ENCODE data around the gene UBE2R2.

The UBE2R2 gene

DNA sequence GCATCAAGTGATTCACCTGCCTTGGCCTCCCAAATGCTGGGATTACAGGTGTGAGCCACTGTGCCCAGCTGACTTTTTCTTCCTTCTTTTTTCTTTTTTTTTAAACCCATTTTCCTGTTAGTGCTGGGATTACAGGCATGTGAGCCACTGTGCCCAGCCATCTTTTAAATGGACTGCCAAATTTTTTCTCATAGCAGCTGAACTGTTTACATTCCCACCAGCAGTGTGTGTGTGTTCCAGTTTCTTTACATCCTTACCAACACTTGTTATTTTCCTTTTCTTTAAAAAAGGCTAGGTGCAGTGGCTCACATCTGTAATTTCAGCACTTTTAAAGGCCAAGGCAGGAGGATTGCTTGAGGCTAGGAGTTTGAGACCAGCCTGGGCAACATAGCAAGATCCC is 76.9 kb downstream of the UBE2R2 start:
- Histone ChIP-seq H3K27me3 (ENCODE audit: control insufficient read depth in 3 of 3, insufficient read depth in 3 of 3, low read depth in 1 of 3, low read length in 3 of 3) (no peaks in the 10 kb centered on the region), H2AK5ac (ENCODE audit: low read depth, low read length) (no peak overlapping the region), H2BK120ac (ENCODE audit: low read depth, low read length) (no peak overlapping the region), H3K14ac (ENCODE audit: low read length) (no peak overlapping the region), H3K4me1 (ENCODE audit: control insufficient read depth in 2 of 2, insufficient read depth in 1 of 2, low read depth in 1 of 2, low read length in 2 of 2) (no peaks in the 10 kb centered on the region), H4K91ac (ENCODE audit: low read depth, low read length, poor library complexity) (no peak overlapping the region), H3K4ac (ENCODE audit: low read length) (no peak overlapping the region), H3K79me1 (ENCODE audit: low read depth, low read length) (no peaks in the 10 kb centered on the region), H3K4me2 (ENCODE audit: insufficient read depth, low read length, poor library complexity, severe bottlenecking) (no peak overlapping the region), H2AFZ (ENCODE audit: low read length) (no peak overlapping the region), H3K9ac (ENCODE audit: low read depth, low read length, poor library complexity) (no peak overlapping the region), H3K9me3 (replicated peaks in 1 of 2; ENCODE audit: control insufficient read depth in 2 of 2, insufficient read depth in 1 of 2, low read depth in 1 of 2, low read length in 2 of 2) (no peaks in the 10 kb centered on the region), H4K8ac (ENCODE audit: low read depth, low read length) (no peak overlapping the region), H2BK5ac (ENCODE audit: low read length) (no peak overlapping the region), H3K23ac (ENCODE audit: low read depth, low read length, poor library complexity) (no peak overlapping the region), H3K18ac (ENCODE audit: low read length) (no peak overlapping the region), H2BK15ac (ENCODE audit: low read length) (no peak overlapping the region), H3K36me3 (replicated peaks in 1 of 2; ENCODE audit: control insufficient read depth in 2 of 2, insufficient read depth in 2 of 2, low read length in 2 of 2) (peaks cover 0 to 59% of the 10 kb centered on the region in 2 donors), H2BK12ac (ENCODE audit: low read length) (no peak overlapping the region), H3K27ac (replicated peaks; ENCODE audit: low read length) (no peak overlapping the region), H3K4me3 (ENCODE audit: low read length in 2 of 2) (no peak overlapping the region)
- DNase-seq (ENCODE audit: low spot score) = no peak

DNA sequence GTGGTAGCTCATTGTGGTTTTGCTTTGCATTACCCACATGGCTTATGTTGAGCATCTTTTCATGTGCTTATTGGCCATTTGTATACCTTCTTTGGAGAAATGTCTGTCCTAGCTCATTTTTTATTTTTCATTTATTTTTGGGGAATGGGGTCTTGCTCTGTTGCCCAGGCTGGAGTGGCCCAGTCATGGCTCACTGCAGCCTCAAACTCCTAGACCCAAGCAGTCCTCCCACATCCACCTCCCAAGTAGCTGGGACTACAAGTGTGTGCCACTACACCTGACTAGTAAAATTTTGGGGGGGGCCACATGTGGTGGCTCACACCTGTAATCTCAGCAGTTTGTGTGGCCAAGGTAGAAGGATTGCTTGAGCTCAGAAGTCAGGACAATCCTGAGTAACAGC is 77.4 kb downstream of the UBE2R2 start:
- Histone ChIP-seq H3K4ac (ENCODE audit: low read length) (no peak overlapping the region), H3K4me2 (ENCODE audit: insufficient read depth, low read length, poor library complexity, severe bottlenecking) (no peak overlapping the region), H3K23ac (ENCODE audit: low read depth, low read length, poor library complexity) (no peak overlapping the region), H3K9me3 (replicated peaks in 1 of 2; ENCODE audit: control insufficient read depth in 2 of 2, insufficient read depth in 1 of 2, low read depth in 1 of 2, low read length in 2 of 2) (no peaks in the 10 kb centered on the region), H4K91ac (ENCODE audit: low read depth, low read length, poor library complexity) (no peak overlapping the region), H2AFZ (ENCODE audit: low read length) (no peak overlapping the region), H3K9ac (ENCODE audit: low read depth, low read length, poor library complexity) (no peak overlapping the region), H3K4me3 (ENCODE audit: low read length in 2 of 2) (no peak overlapping the region), H3K27me3 (ENCODE audit: control insufficient read depth in 3 of 3, insufficient read depth in 3 of 3, low read depth in 1 of 3, low read length in 3 of 3) (no peaks in the 10 kb centered on the region), H3K79me1 (ENCODE audit: low read depth, low read length) (no peaks in the 10 kb centered on the region), H4K8ac (ENCODE audit: low read depth, low read length) (no peak overlapping the region), H2BK5ac (ENCODE audit: low read length) (no peak overlapping the region), H2BK120ac (ENCODE audit: low read depth, low read length) (no peak overlapping the region), H3K18ac (ENCODE audit: low read length) (no peak overlapping the region), H2BK15ac (ENCODE audit: low read length) (no peak overlapping the region), H2BK12ac (ENCODE audit: low read length) (no peak overlapping the region), H3K36me3 (replicated peaks in 1 of 2; ENCODE audit: control insufficient read depth in 2 of 2, insufficient read depth in 2 of 2, low read length in 2 of 2) (peaks cover 0 to 59% of the 10 kb centered on the region in 2 donors), H3K4me1 (ENCODE audit: control insufficient read depth in 2 of 2, insufficient read depth in 1 of 2, low read depth in 1 of 2, low read length in 2 of 2) (no peaks in the 10 kb centered on the region), H3K27ac (replicated peaks; ENCODE audit: low read length) (no peak overlapping the region), H3K14ac (ENCODE audit: low read length) (no peak overlapping the region), H2AK5ac (ENCODE audit: low read depth, low read length) (no peak overlapping the region)
- no peak for DNase-seq (ENCODE audit: low spot score)

GRCh38 chr9:33903157-33903780 is 86.3 kb downstream of the UBE2R2 start:
- WGBS, 2 donors (ENCODE audit: extremely low coverage in 2 of 2, insufficient read length in 2 of 2, insufficient replicate concordance in 1 of 2) = no CpG with 5 or more reads among the region's 4 CpGs

GRCh38 chr9:33905137-33905536 is 88.2 kb downstream of the UBE2R2 start:
- Histone ChIP-seq H3K4me1 (ENCODE audit: control insufficient read depth in 2 of 2, insufficient read depth in 1 of 2, low read depth in 1 of 2, low read length in 2 of 2) (no peaks in the 10 kb centered on the region), H3K18ac (ENCODE audit: low read length) (no peak overlapping the region), H3K4me3 (ENCODE audit: low read length in 2 of 2) (no peak overlapping the region), H3K9me3 (replicated peaks in 1 of 2; ENCODE audit: control insufficient read depth in 2 of 2, insufficient read depth in 1 of 2, low read depth in 1 of 2, low read length in 2 of 2) (no peaks in the 10 kb centered on the region), H3K14ac (ENCODE audit: low read length) (no peak overlapping the region), H2BK120ac (ENCODE audit: low read depth, low read length) (no peak overlapping the region), H3K23ac (ENCODE audit: low read depth, low read length, poor library complexity) (no peak overlapping the region), H3K27me3 (ENCODE audit: control insufficient read depth in 3 of 3, insufficient read depth in 3 of 3, low read depth in 1 of 3, low read length in 3 of 3) (no peaks in the 10 kb centered on the region), H2BK15ac (ENCODE audit: low read length) (no peak overlapping the region), H3K27ac (replicated peaks; ENCODE audit: low read length) (no peak overlapping the region), H3K9ac (ENCODE audit: low read depth, low read length, poor library complexity) (no peak overlapping the region), H3K4ac (ENCODE audit: low read length) (no peak overlapping the region), H2AK5ac (ENCODE audit: low read depth, low read length) (no peak overlapping the region), H3K4me2 (ENCODE audit: insufficient read depth, low read length, poor library complexity, severe bottlenecking) (no peak overlapping the region), H4K91ac (ENCODE audit: low read depth, low read length, poor library complexity) (no peak overlapping the region), H2BK5ac (ENCODE audit: low read length) (no peak overlapping the region), H4K8ac (ENCODE audit: low read depth, low read length) (no peak overlapping the region), H2BK12ac (ENCODE audit: low read length) (no peak overlapping the region), H3K79me1 (ENCODE audit: low read depth, low read length) (peaks cover 6% of the 10 kb centered on the region), H2AFZ (ENCODE audit: low read length) (no peak overlapping the region), H3K36me3 (replicated peaks in 1 of 2; ENCODE audit: control insufficient read depth in 2 of 2, insufficient read depth in 2 of 2, low read length in 2 of 2) (peaks cover 8 to 75% of the 10 kb centered on the region in 2 donors)
- no peak for DNase-seq (ENCODE audit: low spot score)
- no CpG with 5 or more reads among the region's 1 CpG for WGBS, 2 donors (ENCODE audit: extremely low coverage in 2 of 2, insufficient read length in 2 of 2, insufficient replicate concordance in 1 of 2)

More at GRCh38 chr9:33903157-33903780, 86.3 kb downstream of the UBE2R2 start:
- Histone ChIP-seq H3K4ac (ENCODE audit: low read length) (no peak overlapping the region), H4K91ac (ENCODE audit: low read depth, low read length, poor library complexity) (no peak overlapping the region), H3K9me3 (replicated peaks in 1 of 2; ENCODE audit: control insufficient read depth in 2 of 2, insufficient read depth in 1 of 2, low read depth in 1 of 2, low read length in 2 of 2) (no peaks in the 10 kb centered on the region), H2AFZ (ENCODE audit: low read length) (no peak overlapping the region), H3K27me3 (ENCODE audit: control insufficient read depth in 3 of 3, insufficient read depth in 3 of 3, low read depth in 1 of 3, low read length in 3 of 3) (no peaks in the 10 kb centered on the region), H2AK5ac (ENCODE audit: low read depth, low read length) (no peak overlapping the region), H3K9ac (ENCODE audit: low read depth, low read length, poor library complexity) (no peak overlapping the region), H4K8ac (ENCODE audit: low read depth, low read length) (no peak overlapping the region), H2BK12ac (ENCODE audit: low read length) (no peak overlapping the region), H3K4me1 (ENCODE audit: control insufficient read depth in 2 of 2, insufficient read depth in 1 of 2, low read depth in 1 of 2, low read length in 2 of 2) (no peaks in the 10 kb centered on the region), H3K18ac (ENCODE audit: low read length) (no peak overlapping the region), H3K4me2 (ENCODE audit: insufficient read depth, low read length, poor library complexity, severe bottlenecking) (no peak overlapping the region), H3K27ac (replicated peaks; ENCODE audit: low read length) (no peak overlapping the region), H3K36me3 (replicated peaks in 1 of 2; ENCODE audit: control insufficient read depth in 2 of 2, insufficient read depth in 2 of 2, low read length in 2 of 2) (peaks cover 8 to 79% of the 10 kb centered on the region in 2 donors), H2BK120ac (ENCODE audit: low read depth, low read length) (no peak overlapping the region), H3K79me1 (ENCODE audit: low read depth, low read length) (peaks cover 6% of the 10 kb centered on the region), H3K4me3 (ENCODE audit: low read length in 2 of 2) (no peak overlapping the region), H2BK5ac (ENCODE audit: low read length) (no peak overlapping the region), H2BK15ac (ENCODE audit: low read length) (no peak overlapping the region), H3K23ac (ENCODE audit: low read depth, low read length, poor library complexity) (no peak overlapping the region), H3K14ac (ENCODE audit: low read length) (no peak overlapping the region)
- no peak for DNase-seq (ENCODE audit: low spot score)
